ENCODE measurements around the gene TEAD3. TPM values are rescaled to one million over a fixed set of nuclear protein-coding genes. Genes with fewer than 3 reads are reported as not detected.

The TEAD3 gene
- total RNA-seq, 1 donor from 2014 or later = 23.8 TPM

- Histone ChIP-seq H3K27me3 (ENCODE audit: control insufficient read depth, insufficient read depth, low read length) (peaks cover 12% of the 10 kb centered on the region), H3K4me3 (ENCODE audit: low read depth, low read length) (no peak overlapping the region), H3K36me3 (ENCODE audit: control insufficient read depth, insufficient read depth, low read length) (no peaks in the 10 kb centered on the region)
- DNase-seq (ENCODE audit: low read depth) = no peak
- TF ChIP-seq CTCF (IDR thresholded peaks at IDR 0.05; ENCODE audit: insufficient read depth, low read length, poor library complexity, severe bottlenecking) = no peak
These were observed 3.9 kb upstream of the TEAD3 start for GRCh38 chr6:35500782-35501181.

DNA sequence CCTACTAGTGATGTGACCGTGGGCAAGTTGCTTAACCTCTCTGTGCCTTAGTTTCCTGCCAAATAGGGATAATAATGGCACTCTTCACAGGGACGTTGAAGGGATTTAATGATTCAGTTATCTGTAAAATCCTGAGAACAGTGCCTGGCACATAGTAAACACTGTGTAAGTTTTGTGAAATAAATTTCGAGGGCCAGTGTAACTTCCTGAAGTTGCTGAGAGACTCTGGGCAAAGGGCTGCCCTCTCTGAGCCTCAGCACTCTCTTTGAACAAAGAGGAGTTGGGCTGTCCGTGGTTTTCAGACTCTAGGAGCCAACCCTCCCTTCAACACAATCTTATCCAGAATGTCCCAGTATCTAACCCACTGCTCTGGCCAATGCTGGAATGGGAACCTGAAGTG, 2.5 kb upstream of the TEAD3 start:
- no peak overlapping the region for H3K4me3 ChIP-seq (ENCODE audit: low read depth, low read length)
- H3K36me3 ChIP-seq (ENCODE audit: control insufficient read depth, insufficient read depth, low read length) = no peaks in the 10 kb centered on the region
- no peak for TF ChIP-seq CTCF (IDR thresholded peaks at IDR 0.05; ENCODE audit: insufficient read depth, low read length, poor library complexity, severe bottlenecking)
- no peak for DNase-seq (ENCODE audit: low read depth)
- H3K27me3 ChIP-seq (ENCODE audit: control insufficient read depth, insufficient read depth, low read length) = peaks cover 8% of the 10 kb centered on the region

DNA sequence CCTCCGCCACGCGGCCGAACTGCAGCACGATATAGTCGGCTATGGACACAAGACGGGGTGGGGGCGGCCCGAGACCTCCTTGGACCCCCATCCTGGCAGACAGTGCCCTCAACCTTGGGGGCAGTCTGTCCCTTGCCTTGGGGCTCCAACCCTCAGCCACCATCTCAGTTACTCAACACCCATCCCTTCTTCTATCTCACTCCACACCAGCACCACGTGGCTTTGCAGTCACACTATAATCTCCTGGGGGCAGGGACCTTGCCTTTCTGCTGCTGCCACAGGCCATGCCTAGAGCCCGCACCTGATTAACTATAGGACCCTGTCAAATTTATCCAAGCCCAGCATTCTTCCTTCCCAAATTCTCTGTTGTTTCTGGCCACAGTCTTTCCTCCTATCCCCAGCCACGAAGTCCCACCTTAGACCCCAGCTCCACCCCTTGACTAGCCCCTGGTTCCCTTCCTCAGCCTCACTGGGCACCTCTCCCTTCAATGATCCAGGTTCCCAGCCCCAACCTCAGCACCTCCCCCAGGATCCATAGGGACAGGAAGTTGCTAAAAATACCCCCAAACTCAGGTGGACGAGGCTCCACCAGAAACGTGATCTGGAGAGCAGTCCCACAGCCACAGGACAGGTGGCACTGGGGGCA, 1.7 kb upstream of the TEAD3 start:
- no peak for DNase-seq (ENCODE audit: low read depth)
- Histone ChIP-seq H3K4me3 (ENCODE audit: low read depth, low read length) (peak overlapping the region; percentile 59), H3K27me3 (ENCODE audit: control insufficient read depth, insufficient read depth, low read length) (peaks cover 3% of the 10 kb centered on the region), H3K36me3 (ENCODE audit: control insufficient read depth, insufficient read depth, low read length) (no peaks in the 10 kb centered on the region)
- no peak for TF ChIP-seq CTCF (IDR thresholded peaks at IDR 0.05; ENCODE audit: insufficient read depth, low read length, poor library complexity, severe bottlenecking)

- no peak for DNase-seq (ENCODE audit: low read depth)
These were observed 917 bp upstream of the TEAD3 start for GRCh38 chr6:35497571-35498421.

GRCh38 chr6:35496036-35496840, 641 bp downstream of the TEAD3 start:
- Histone ChIP-seq H3K27me3 (ENCODE audit: control insufficient read depth, insufficient read depth, low read length) (no peaks in the 10 kb centered on the region), H3K36me3 (ENCODE audit: control insufficient read depth, insufficient read depth, low read length) (no peaks in the 10 kb centered on the region), H3K4me3 (ENCODE audit: low read depth, low read length) (peak overlapping the region; percentile 59)
- no peak for DNase-seq (ENCODE audit: low read depth)
- TF ChIP-seq CTCF (IDR thresholded peaks at IDR 0.05; ENCODE audit: insufficient read depth, low read length, poor library complexity, severe bottlenecking) = no peak

More at GRCh38 chr6:35497571-35498421, 917 bp upstream of the TEAD3 start:
- peak overlapping the region; percentile 59 for H3K4me3 ChIP-seq (ENCODE audit: low read depth, low read length)
- no peaks in the 10 kb centered on the region for H3K27me3 ChIP-seq (ENCODE audit: control insufficient read depth, insufficient read depth, low read length)
- no peak for TF ChIP-seq CTCF (IDR thresholded peaks at IDR 0.05; ENCODE audit: insufficient read depth, low read length, poor library complexity, severe bottlenecking)
- H3K36me3 ChIP-seq (ENCODE audit: control insufficient read depth, insufficient read depth, low read length) = no peaks in the 10 kb centered on the region

All from kidney epithelial cell (primary cell).